Measurements from ENCODE around the gene SORCS3. TPM values are rescaled to one million over a fixed set of nuclear protein-coding genes. Genes with fewer than 3 reads are reported as not detected.

SORCS3 gene
- total RNA-seq, 2 donors from 2014 or later = not detected

DNA sequence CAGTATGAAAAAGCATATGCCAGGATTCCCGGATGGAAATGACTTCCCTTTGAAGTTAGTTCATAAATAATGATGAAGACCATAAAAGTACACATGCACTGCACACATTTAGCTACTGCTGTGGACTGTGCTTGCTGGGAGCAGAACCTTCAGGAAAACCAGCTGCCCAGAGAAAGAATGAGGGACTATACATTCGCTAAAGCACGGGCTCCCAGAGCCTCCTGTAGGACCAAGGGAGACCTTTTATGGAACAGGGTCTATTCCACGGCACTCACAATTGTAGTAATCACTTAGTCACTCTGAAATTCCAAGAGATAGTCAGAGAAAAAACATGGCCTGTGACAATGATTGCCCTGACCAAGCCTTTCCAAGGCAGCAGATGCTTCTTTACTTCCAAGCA lies 24.1 kb downstream of the SORCS3 start:
- Histone ChIP-seq H3K4me3 (no peak overlapping the region), H3K27me3 (replicated peaks; ENCODE audit: insufficient read depth) (no peaks in the 10 kb centered on the region), H3K27ac (no peak overlapping the region), H3K36me3 (no peaks in the 10 kb centered on the region), H3K9me3 (no peaks in the 10 kb centered on the region), H3K4me1 (ENCODE audit: control insufficient read depth in 1 of 2, low read depth in 2 of 2) (no peaks in the 10 kb centered on the region)
- no peak for DNase-seq (ENCODE audit: low spot score)
- ATAC-seq (ENCODE audit: insufficient number of reproducible peaks, low FRiP score, low read depth) = no peak
- TF ChIP-seq, protein P1, sequence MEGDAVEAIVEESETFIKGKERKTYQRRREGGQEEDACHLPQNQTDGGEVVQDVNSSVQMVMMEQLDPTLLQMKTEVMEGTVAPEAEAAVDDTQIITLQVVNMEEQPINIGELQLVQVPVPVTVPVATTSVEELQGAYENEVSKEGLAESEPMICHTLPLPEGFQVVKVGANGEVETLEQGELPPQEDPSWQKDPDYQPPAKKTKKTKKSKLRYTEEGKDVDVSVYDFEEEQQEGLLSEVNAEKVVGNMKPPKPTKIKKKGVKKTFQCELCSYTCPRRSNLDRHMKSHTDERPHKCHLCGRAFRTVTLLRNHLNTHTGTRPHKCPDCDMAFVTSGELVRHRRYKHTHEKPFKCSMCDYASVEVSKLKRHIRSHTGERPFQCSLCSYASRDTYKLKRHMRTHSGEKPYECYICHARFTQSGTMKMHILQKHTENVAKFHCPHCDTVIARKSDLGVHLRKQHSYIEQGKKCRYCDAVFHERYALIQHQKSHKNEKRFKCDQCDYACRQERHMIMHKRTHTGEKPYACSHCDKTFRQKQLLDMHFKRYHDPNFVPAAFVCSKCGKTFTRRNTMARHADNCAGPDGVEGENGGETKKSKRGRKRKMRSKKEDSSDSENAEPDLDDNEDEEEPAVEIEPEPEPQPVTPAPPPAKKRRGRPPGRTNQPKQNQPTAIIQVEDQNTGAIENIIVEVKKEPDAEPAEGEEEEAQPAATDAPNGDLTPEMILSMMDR (IDR thresholded peaks at IDR 0.05) = no peak

DNA sequence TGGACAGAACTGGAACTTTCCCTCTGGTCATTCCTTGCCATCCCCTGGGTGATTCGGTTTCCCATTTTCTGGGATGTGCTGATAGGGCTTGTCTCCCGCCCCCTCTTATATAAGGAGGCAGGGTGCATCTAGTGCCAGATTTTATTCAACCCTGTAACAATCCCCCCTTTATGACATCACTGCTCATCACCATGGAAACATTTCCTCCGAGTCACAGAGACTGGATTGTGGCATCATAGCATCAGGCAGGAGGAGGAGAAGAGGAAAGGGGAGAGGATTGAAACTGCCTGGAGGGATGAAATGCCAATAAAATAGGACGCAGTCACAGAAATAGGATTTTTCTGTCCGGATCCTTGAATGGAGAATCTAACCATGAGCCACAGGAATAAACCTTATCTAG lies 25.0 kb downstream of the SORCS3 start:
- ATAC-seq (ENCODE audit: insufficient number of reproducible peaks, low FRiP score, low read depth) (no peak), DNase-seq (ENCODE audit: low spot score) (no peak)
- Histone ChIP-seq H3K27ac (no peak overlapping the region), H3K9me3 (no peaks in the 10 kb centered on the region), H3K27me3 (replicated peaks; ENCODE audit: insufficient read depth) (no peaks in the 10 kb centered on the region), H3K4me1 (ENCODE audit: control insufficient read depth in 1 of 2, low read depth in 2 of 2) (no peaks in the 10 kb centered on the region), H3K36me3 (no peaks in the 10 kb centered on the region), H3K4me3 (no peak overlapping the region)
- TF ChIP-seq, protein P1 (IDR thresholded peaks at IDR 0.05) = no peak

DNA sequence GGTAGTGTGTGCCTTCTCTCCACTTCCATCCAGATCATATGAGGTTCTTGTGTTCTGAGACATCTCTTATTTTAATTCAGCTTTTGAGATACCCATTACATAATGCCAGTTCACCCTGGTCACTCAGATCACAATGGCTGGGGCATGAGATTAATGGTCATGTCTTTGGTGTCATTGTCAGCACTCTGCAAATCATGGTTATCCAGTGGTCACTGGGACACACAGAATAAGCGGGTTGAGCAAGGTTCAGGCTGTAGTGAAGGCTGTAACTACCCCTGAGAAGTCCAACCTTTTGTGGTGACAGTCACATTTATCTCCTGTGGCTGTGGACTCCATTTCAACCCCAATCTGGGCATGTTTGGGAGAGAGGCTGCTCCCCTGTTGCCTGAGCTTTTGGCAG lies 35.8 kb downstream of the SORCS3 start:
- Histone ChIP-seq H3K36me3 (no peaks in the 10 kb centered on the region), H3K27ac (no peak overlapping the region), H3K4me3 (no peak overlapping the region), H3K9me3 (no peaks in the 10 kb centered on the region), H3K27me3 (replicated peaks; ENCODE audit: insufficient read depth) (no peaks in the 10 kb centered on the region), H3K4me1 (ENCODE audit: control insufficient read depth in 1 of 2, low read depth in 2 of 2) (no peaks in the 10 kb centered on the region)
- TF ChIP-seq, protein P1 (IDR thresholded peaks at IDR 0.05) = no peak
- ATAC-seq (ENCODE audit: insufficient number of reproducible peaks, low FRiP score, low read depth) = no peak
- DNase-seq (ENCODE audit: low spot score) = no peak

DNA sequence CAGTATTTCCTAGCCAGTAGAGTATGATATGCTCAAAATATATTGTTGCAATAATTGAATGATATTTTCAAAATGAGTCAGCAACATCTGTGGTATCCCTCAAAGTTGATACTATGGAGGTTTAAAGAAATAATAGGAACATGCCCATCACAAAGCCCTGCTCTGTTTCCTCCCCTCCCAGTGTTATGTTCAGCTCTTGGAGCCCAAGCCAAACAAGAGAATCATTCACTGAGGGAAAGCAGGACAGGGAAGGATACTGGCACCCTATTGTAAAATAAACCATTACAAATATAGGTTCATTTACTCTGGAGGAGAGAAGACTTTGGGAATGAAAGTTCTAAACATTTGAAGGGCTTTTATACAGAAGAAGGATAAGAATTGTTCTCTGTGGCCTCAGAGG lies 37.6 kb downstream of the SORCS3 start:
- no peaks in the 10 kb centered on the region for H3K36me3 ChIP-seq
- H3K9me3 ChIP-seq = no peaks in the 10 kb centered on the region
- H3K27ac ChIP-seq = no peak overlapping the region
- ATAC-seq (ENCODE audit: insufficient number of reproducible peaks, low FRiP score, low read depth) (no peak), DNase-seq (ENCODE audit: low spot score) (no peak)
- no peaks in the 10 kb centered on the region for H3K27me3 ChIP-seq (replicated peaks; ENCODE audit: insufficient read depth)
- TF ChIP-seq, protein P1 (IDR thresholded peaks at IDR 0.05) = no peak
- H3K4me1 ChIP-seq (ENCODE audit: control insufficient read depth in 1 of 2, low read depth in 2 of 2) = no peaks in the 10 kb centered on the region
- no peak overlapping the region for H3K4me3 ChIP-seq

DNA sequence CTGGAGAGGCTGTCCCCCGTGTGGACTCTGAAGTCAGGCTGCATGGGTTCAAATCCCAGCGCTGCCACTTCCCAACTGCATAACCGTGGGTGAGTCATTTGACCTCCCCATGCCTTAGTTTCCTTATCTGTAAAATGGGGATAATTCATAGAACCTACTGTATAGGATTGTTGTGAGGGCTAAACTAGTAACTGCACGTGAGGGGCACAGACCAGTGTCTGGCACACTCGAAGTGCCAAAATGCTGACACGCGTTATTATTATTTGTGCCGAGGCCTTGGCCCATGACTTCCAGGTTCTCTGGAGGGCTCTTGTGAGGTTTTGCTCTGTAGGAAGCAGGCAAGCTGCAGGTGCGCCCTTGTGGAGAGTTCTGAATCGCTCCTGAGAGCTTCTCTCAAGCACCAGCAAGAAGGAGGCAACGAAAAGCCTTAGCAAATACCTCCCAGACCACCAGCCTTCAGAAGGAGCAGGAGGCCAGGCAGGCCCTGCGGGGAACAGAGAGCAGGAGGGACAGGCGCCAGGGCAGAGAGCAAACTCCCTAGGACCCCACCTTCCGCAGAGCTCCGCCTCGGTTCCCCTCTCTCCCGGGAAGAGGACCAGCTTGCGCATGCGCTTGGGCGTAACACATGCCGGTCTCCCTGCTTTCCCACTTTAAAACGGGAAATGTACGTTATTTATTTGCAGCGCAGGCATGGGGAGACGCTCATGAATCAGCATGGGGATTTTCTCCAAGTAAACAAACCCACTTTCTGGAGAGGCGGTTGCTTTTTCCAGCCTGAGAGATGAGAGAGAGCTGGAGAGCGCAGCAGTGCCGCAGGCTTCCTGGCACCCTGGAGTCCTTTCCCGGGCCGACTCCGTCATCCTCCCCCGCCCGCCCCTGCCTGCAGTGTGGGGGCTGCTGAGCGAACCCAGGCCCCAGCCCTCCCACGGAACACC lies 39.6 kb downstream of the SORCS3 start:
- H3K27ac ChIP-seq = no peak overlapping the region
- TF ChIP-seq, protein P1 (IDR thresholded peaks at IDR 0.05) = no peak
- H3K36me3 ChIP-seq = no peaks in the 10 kb centered on the region
- H3K9me3 ChIP-seq = no peaks in the 10 kb centered on the region
- ATAC-seq (ENCODE audit: insufficient number of reproducible peaks, low FRiP score, low read depth) (no peak), DNase-seq (ENCODE audit: low spot score) (no peak)
- H3K27me3 ChIP-seq (replicated peaks; ENCODE audit: insufficient read depth) = no peaks in the 10 kb centered on the region
- no peaks in the 10 kb centered on the region for H3K4me1 ChIP-seq (ENCODE audit: control insufficient read depth in 1 of 2, low read depth in 2 of 2)
- H3K4me3 ChIP-seq = no peak overlapping the region

Measured in thoracic aorta (tissue), 2 donors.